HG03571 (cell line): Measurements from ENCODE around the gene SLC44A3.
A peak's percentile ranks its signal among the peaks of the same experiment; 100 is the strongest.

Experiments
- ATAC-seq: cut with Tn5 transposase; IDR thresholded peaks from one replicate; pipeline ENCODE4 v1.9.1; 2021; ENCODE audit not compliant: unreplicated experiment

Gene SLC44A3

DNA sequence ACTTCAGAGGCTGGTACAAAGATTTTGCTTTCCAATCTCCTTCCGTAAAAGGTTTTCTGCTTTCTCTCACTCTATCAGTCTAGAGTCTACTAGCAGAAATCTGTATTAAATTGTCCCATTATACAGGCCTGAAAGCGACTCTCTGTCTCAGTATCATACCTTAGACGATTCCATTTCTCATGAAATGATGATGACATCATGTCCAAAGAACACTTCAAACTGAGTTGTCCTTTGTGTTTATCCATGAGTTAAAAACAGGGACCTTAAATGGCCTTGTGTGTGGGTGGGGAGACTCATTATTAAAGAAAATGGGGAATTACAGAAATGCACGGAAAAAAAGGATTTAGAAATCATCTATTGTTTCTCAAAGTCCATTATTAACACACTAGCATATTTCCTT is 21.0 kb upstream of the SLC44A3 start:
- ATAC-seq, result no peak

- ATAC-seq, result peak; percentile 72
Measured at GRCh38 chr1:94801919-94802546, 18.1 kb upstream of the SLC44A3 start.

- ATAC-seq, result no peak
Measured at GRCh38 chr1:94803106-94803505, 17.1 kb upstream of the SLC44A3 start.

- ATAC-seq, result no peak
Measured at GRCh38 chr1:94803517-94804441, 16.4 kb upstream of the SLC44A3 start.

DNA sequence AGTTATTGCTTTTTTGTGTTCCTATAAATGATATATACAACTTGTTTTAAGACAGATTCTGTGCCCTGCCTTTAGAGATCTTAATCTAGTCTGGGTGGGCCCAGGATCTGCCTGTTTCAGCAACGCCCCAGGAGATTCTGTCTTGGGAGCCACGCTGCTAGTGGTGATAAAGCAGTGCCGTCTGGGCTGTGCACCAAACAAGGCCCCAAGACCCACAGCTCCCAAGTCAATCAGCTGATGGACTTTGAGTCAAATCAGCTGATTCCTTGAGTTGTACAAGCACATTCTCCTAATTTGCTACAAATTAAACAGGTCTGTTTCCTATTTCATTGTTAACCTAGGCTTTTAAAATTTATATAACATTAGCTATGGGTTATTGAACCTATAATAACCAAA is 15.7 kb upstream of the SLC44A3 start:
- ATAC-seq, result no peak

GRCh38 chr1:94805912-94806311 is 14.2 kb upstream of the SLC44A3 start:
- ATAC-seq, result no peak

GRCh38 chr1:94806441-94806871 is 13.7 kb upstream of the SLC44A3 start:
- ATAC-seq, result no peak

GRCh38 chr1:94807742-94808491 is 12.2 kb upstream of the SLC44A3 start:
- no peak for ATAC-seq

GRCh38 chr1:94808669-94809068 is 11.5 kb upstream of the SLC44A3 start:
- no peak for ATAC-seq

DNA sequence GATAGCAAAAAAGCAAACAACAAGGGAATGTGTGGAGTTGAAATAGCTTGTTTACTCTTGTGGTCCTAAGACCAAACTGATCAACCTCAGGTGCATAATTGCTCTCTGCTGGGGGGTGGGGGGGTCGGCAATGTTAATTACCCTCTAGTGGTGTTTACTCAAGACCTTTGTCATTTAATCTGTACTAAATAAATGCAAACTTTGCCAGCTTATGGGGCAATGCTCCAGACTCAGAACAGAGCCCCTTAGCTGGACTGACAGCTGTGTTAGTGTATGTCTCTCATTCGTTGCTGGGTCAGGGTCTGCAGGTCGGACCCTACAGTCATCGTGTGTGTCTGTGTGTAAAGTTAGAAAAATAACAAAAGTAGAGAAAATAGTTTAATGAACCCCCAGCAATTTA is 7.2 kb upstream of the SLC44A3 start:
- no peak for ATAC-seq

DNA sequence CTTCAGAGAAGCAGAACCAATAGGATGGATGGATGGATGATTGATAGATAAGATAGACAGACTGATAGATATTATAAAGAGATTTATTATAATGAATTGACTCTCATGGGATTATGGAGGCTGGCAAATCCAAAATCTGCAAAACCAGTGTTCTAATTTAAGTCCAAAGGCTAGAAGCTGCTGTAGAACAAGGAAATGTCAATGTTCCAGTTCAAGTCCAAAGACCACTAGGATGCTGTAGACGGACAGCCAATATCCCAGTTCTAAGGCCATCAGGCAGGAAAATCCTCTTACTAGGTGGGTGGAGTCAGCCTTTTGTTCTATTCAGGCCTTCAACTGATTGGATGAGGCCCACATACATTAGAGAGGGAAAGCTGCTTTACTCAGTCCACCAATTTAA is 4.1 kb upstream of the SLC44A3 start:
- ATAC-seq, result no peak

- no peak for ATAC-seq
Measured at GRCh38 chr1:94817712-94818111, 2.4 kb upstream of the SLC44A3 start.

DNA sequence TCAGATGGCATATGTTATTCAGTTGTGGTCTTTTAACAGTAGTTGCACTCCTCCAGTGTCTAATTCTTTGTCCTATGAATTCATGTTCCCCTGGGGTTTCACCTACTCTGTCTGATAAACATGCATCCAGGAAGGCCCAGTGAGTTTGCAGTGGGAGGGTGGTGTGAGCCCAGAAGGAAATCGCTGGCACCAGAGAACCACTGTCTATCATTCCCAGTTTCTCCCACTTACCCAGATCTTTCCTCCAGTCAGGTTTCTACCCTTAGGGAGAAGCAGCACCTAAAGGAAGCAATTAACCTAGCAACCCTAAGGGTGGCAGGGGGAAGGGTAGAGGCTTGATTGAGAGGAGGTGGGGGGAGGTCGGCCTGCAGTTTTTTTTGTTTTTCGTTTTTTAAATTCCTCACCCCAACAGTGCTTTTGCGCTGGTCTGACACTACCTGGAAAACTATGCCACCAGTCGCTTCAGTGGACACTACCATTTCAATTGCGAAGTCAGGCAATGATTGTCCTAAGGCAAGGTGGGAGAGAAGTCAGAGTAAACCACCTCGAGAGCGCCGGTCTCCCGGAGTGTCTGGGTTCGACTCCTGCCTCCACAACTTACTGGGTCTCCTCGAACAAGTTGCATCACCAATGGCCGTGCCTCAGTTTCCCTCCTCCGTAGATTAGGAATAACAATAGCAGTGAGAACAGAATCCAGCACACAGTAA is 766 bp upstream of the SLC44A3 start:
- ATAC-seq, result no peak

DNA sequence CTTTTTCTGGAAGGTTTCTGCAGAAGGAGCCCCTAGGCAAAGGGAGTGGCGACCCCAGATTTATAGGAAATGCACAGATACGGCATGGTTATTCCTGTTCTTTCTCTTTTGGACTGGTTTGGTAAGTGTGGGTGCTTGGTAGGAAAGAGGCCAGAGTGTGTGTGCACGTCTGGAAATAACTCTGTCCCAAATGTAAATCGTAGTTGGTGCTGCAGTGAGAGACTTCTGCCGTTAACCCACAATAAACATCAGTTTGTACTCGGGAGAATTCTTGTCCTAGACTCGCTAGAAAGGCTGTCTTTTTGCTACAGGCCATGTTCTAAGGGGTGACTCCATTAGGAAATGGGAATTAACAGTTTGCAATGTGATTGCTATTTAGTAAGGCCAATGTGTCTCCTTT is 779 bp downstream of the SLC44A3 start:
- ATAC-seq, result no peak

DNA sequence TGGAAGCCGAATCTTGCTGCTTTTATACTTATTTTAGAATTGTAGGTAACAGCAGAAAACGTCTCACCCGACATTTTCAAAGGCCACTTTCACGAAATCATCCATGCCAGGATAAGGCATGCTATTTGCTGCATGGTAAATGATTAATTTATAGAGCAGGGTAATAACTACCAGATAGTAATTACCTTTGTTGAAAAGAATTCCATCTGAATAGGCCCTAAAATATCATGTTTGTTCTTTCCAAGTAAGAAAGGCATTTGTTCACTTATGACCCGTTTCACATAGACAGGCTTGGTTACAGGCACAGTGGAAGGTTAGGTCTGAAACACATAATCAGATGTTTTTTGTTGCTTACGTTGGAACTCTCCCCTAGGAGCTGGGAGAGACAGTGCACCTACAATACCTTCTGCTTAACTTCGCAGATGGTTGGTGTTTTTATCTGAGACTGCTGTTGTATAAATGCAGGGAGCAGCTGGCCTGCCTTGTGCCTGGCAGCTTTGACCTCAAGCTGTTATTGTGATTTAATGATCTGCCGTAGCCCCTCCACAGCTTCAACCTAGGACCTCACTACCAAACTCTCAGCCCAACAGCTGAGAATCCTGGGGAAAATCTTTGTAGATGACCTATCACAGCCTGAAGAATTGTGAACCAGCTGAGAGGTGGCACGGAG is 1.6 kb downstream of the SLC44A3 start:
- ATAC-seq, result no peak

DNA sequence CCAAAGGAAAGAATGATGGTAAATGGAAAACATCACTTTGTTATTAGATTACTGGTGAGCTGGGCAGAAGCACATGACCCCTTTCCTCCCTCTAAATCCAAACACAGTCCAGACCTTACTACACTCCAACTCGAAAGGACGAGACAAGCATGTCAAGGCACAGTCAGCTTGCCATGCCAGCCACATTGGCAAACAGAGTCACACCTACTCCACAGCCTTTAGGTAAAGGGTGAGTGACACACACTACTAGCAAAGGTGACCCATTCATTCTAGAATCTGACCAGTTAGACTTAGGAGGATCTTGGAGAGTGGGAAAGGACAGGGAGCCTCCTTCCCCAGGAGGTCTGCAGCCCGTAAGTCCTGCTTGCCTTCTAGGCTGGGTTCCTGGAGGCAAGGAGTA is 3.0 kb downstream of the SLC44A3 start:
- no peak for ATAC-seq

DNA sequence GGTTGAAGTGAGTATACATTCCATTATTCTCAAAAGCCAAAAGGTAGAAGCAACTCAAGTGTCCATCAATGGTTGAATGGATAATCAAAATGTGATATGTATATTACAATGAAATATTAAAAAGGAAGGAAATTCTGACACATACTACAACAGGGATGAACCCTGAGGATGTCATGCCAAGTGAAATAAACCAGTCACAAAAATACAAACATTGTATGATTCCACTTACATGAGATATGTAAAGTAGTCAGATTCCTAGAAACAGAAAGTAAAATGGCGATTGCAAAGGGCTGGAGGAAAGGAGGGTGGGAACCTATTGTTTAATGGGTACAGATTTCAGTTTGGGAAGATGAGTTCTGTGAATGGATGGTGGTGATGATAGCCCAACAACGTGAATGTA is 5.8 kb downstream of the SLC44A3 start:
- no peak for ATAC-seq

DNA sequence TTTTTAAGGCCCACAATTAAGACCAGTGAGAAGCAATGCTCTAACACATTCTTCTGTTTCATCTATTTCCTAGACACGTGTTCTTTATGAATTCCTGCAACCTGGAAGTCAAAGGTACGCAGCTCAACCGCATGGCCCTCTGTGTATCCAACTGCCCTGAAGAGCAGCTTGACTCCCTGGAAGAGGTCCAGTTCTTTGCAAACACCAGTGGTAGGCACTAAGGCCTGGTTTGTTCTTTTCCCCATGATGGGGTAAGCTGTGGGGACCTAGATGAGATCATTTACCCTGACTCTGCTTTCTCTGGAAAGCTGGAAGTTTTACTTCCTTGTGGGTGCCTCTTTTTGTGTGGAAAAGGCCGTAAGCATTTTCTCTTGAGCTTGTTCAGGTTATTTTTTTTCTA is 7.3 kb downstream of the SLC44A3 start:
- no peak for ATAC-seq

- no peak for ATAC-seq
Measured at GRCh38 chr1:94828251-94828650, 8.1 kb downstream of the SLC44A3 start.

GRCh38 chr1:94831641-94832040 is 11.5 kb downstream of the SLC44A3 start:
- no peak for ATAC-seq

GRCh38 chr1:94832446-94832845 is 12.3 kb downstream of the SLC44A3 start:
- no peak for ATAC-seq
